Upper lobe of left lung (tissue), 6 donors: ENCODE measurements around the gene MYO18A. TPM values are rescaled to one million over a fixed set of nuclear protein-coding genes. Genes with fewer than 3 reads are reported as not detected.

Source experiments
- ATAC-seq, 2 donors: fragments of 200-7000 bp; cut with Tn5 transposase; one replicate each; pipeline ENCODE4 v1.9.1; 2022; ENCODE audit warnings: mild to moderate bottlenecking in 2 of 2, moderate library complexity in 2 of 2; ENCODE audit not compliant: low FRiP score in 2 of 2
- DNase-seq, 2 donors: peaks; one replicate each; pipeline ENCODE4 v3.0.0-alpha.2; 2019 to 2020
- H3K27ac ChIP-seq, 4 donors: fragments of 200-600 bp; sonication (generic); one replicate each; pipeline ENCODE4 v1.5.1; 2016 to 2019
- H3K27me3 ChIP-seq, 4 donors: fragments of 200-600 bp; sonication (generic); one replicate each; pipeline ENCODE4 v1.5.1; 2017 to 2019
- H3K36me3 ChIP-seq, 4 donors: fragments of 200-600 bp; sonication (generic); one replicate each; pipeline ENCODE4 v1.5.1; 2016 to 2019
- H3K4me1 ChIP-seq, 4 donors: fragments of 200-600 bp; sonication (generic); one replicate each; pipeline ENCODE4 v1.5.1; 2018 to 2019
- H3K4me3 ChIP-seq, 4 donors: fragments of 200-600 bp; sonication (generic); one replicate each; pipeline ENCODE4 v1.5.1; 2017 to 2019; ENCODE audit warnings: mild to moderate bottlenecking in 2 of 4, moderate library complexity in 1 of 4
- H3K9me3 ChIP-seq, 4 donors: fragments of 200-600 bp; sonication (generic); one replicate each; pipeline ENCODE4 v1.5.1; 2018 to 2019
- CTCF ChIP-seq, 6 experiments: fragments of 450-650 bp in 4 of 6; fragments of 200-600 bp in 2 of 6; sonication (generic) in 2 of 6; IDR thresholded peaks; one replicate each; pipeline ENCODE4 v1.5.1; 2016 to 2019; ENCODE audit warnings: antibody characterized with exemption in 6 of 6
- EP300 ChIP-seq, 4 donors: sonication (generic); formaldehyde crosslinking; IDR thresholded peaks; one replicate each; pipeline ENCODE4 v1.5.1; 2017; ENCODE audit warnings: antibody characterized with exemption in 4 of 4, control low read depth in 2 of 4
- POLR2A ChIP-seq, 4 donors: fragments of 450-650 bp; IDR thresholded peaks; one replicate each; pipeline ENCODE4 v1.5.1; 2016 to 2017; ENCODE audit warnings: antibody characterized with exemption in 4 of 4, mild to moderate bottlenecking in 2 of 4
- POLR2AphosphoS5 ChIP-seq, 2 donors: sonication (generic); formaldehyde crosslinking; IDR thresholded peaks; one replicate each; pipeline ENCODE4 v1.5.1; 2017; ENCODE audit warnings: antibody characterized with exemption in 2 of 2
- WGBS, 2 donors: methylation state at CpG; one replicate each; pipeline ENCODE4 v1.1.5; 2017 to 2018; 5-methylcytosine and 5-hydroxymethylcytosine counted together
- total RNA-seq, 6 donors: library from RNA; depleted of rRNA in 4 of 6; stranded (reverse); fragments of >200 nt in 4 of 6; gene quantifications; one replicate each; pipeline versions ENCODE4 v1.1.0 to v1.2.1, GENCODE V29; 2016 to 2021
- donor health status: DM: no; HTN: no; CAD: no; lungs with moderate emphysema.
- donor health status: DM: no; HTN: yes; CAD: no; lungs with severe emphysema.

The MYO18A gene
- total RNA-seq, 6 donors from 2014 or later, result 37.4 to 214 (median 67.4) TPM

- WGBS, 2 donors, result 94 to 96% methylated on average over 5 to 6 of the region's 6 CpGs
- Histone ChIP-seq H3K27ac (no peak overlapping the region), H3K27me3 (no peaks in the 10 kb centered on the region), H3K4me1 (peaks cover 2 to 20% (median 7%) of the 10 kb centered on the region in 4 donors), H3K36me3 (peaks cover 0 to 60% (median 49%) of the 10 kb centered on the region in 4 donors), H3K4me3 (no peak overlapping the region), H3K9me3 (no peaks in the 10 kb centered on the region)
- ATAC-seq, result no peak
- TF ChIP-seq POLR2AphosphoS5 (IDR thresholded peaks at IDR 0.05) (no peak), POLR2A (IDR thresholded peaks at IDR 0.05) (no peak), EP300 (IDR thresholded peaks at IDR 0.05) (no peak), CTCF (IDR thresholded peaks at IDR 0.05) (no peak)
- DNase-seq, result no peak
These were observed 60.9 kb downstream of the MYO18A start for GRCh38 chr17:29119265-29119664.

- Histone ChIP-seq H3K36me3 (peaks cover 0 to 81% (median 64%) of the 10 kb centered on the region in 4 donors), H3K9me3 (no peaks in the 10 kb centered on the region), H3K27ac (peak overlapping the region in 1 of 4 donors; percentile 24), H3K4me3 (no peak overlapping the region), H3K4me1 (peaks cover 0 to 17% (median 6%) of the 10 kb centered on the region in 4 donors), H3K27me3 (no peaks in the 10 kb centered on the region)
- no peak for TF ChIP-seq POLR2AphosphoS5 (IDR thresholded peaks at IDR 0.05)
- no peak for TF ChIP-seq EP300 (IDR thresholded peaks at IDR 0.05)
- TF ChIP-seq CTCF (IDR thresholded peaks at IDR 0.05), result peak; percentile 86 to 96 (median 89)
- 48 to 59% methylated on average over 16 to 23 of the region's 26 CpGs for WGBS, 2 donors
- peak; percentile 85 to 87 for DNase-seq
- ATAC-seq, result peak; percentile 61 to 73
These were observed 63.1 kb downstream of the MYO18A start for GRCh38 chr17:29116804-29117753.

- 51 to 64% methylated on average over 14 to 20 of the region's 20 CpGs for WGBS, 2 donors
- TF ChIP-seq CTCF (IDR thresholded peaks at IDR 0.05) (peak in 3 of 6 experiments; percentile 26 to 38 (median 37)), POLR2A (IDR thresholded peaks at IDR 0.05) (no peak), EP300 (IDR thresholded peaks at IDR 0.05) (no peak), POLR2AphosphoS5 (IDR thresholded peaks at IDR 0.05) (no peak)
- Histone ChIP-seq H3K4me3 (no peak overlapping the region), H3K36me3 (peaks cover under 1 to 79% (median 60%) of the 10 kb centered on the region in 4 donors), H3K27me3 (no peaks in the 10 kb centered on the region), H3K27ac (peak overlapping the region in 1 of 4 donors; percentile 24), H3K4me1 (peaks cover 0 to 23% (median 9%) of the 10 kb centered on the region in 4 donors), H3K9me3 (no peaks in the 10 kb centered on the region)
- ATAC-seq (no peak), DNase-seq (no peak)
These were observed 64.0 kb downstream of the MYO18A start for GRCh38 chr17:29115961-29116803.

- WGBS, 2 donors, result 97 to 98% methylated on average over 6 to 9 of the region's 9 CpGs
- DNase-seq (peak in 1 of 2 donors; percentile 68), ATAC-seq (no peak)
- Histone ChIP-seq H3K4me3 (no peak overlapping the region), H3K27me3 (no peaks in the 10 kb centered on the region), H3K27ac (no peak overlapping the region), H3K4me1 (peaks cover 0 to 23% (median 9%) of the 10 kb centered on the region in 4 donors), H3K36me3 (peaks cover 7 to 79% (median 60%) of the 10 kb centered on the region in 4 donors), H3K9me3 (no peaks in the 10 kb centered on the region)
- TF ChIP-seq POLR2AphosphoS5 (IDR thresholded peaks at IDR 0.05) (no peak), POLR2A (IDR thresholded peaks at IDR 0.05) (no peak), CTCF (IDR thresholded peaks at IDR 0.05) (no peak), EP300 (IDR thresholded peaks at IDR 0.05) (no peak)
These were observed 64.8 kb downstream of the MYO18A start for GRCh38 chr17:29115435-29115834.
